BJ (cell line): Measurements from ENCODE around the gene ZNF546. TPM values are rescaled to one million over a fixed set of nuclear protein-coding genes. Genes with fewer than 3 reads are reported as not detected.

ENCODE experiments used
- CTCF ChIA-PET: fragments of 350-600 bp; formaldehyde crosslinking; extraction: SDS; loops from one replicate; lab custom pipeline; 2021; ENCODE audit warnings: antibody characterized with exemption, inconsistent platforms; lab: Yijun Ruan, JAX
- POLR2A ChIA-PET: fragments of 300-600 bp; sonication (Branson Sonifier 250); formaldehyde crosslinking; extraction: SDS; loops from one replicate; lab custom pipeline; 2021; ENCODE audit warnings: antibody characterized with exemption; lab: Charles Lee
- DNase-seq: peaks from one replicate; pipeline ENCODE4 v3.0.0-alpha.2; 2011; ENCODE audit warnings: low read depth
- H3K27me3 ChIP-seq: 2 replicates; pipeline ENCODE4 v1.6.0; 2011; ENCODE audit warnings: low read length; ENCODE audit not compliant: control insufficient read depth, insufficient read depth
- H3K36me3 ChIP-seq: 2 replicates; pipeline ENCODE4 v1.5.1; 2011; ENCODE audit warnings: low read length; ENCODE audit not compliant: control insufficient read depth, insufficient read depth
- H3K4me3 ChIP-seq: 2 replicates; pipeline ENCODE4 v1.5.1; 2011; ENCODE audit warnings: low read depth, mild to moderate bottlenecking, control low read depth, low read length
- CTCF ChIP-seq: IDR thresholded peaks from 2 replicates; pipeline ENCODE4 v1.5.1; 2011; ENCODE audit warnings: low read depth, mild to moderate bottlenecking, control low read depth, inconsistent platforms, low read length, moderate library complexity; ENCODE audit not compliant: insufficient read depth
- polyA plus RNA-seq: library from polyadenylated mRNA; depleted of rRNA; stranded (reverse); fragments of >200 nt; gene quantifications from 2 replicates; pipeline ENCODE4 v1.2.3, GENCODE V29; 2011

The ZNF546 gene
- polyA plus RNA-seq, 1 experiment: 1.4 TPM

- Histone ChIP-seq H3K36me3 (no peaks in the 10 kb centered on the region), H3K4me3 (peak overlapping the region; percentile 71), H3K27me3 (no peaks in the 10 kb centered on the region)
- TF ChIP-seq CTCF: no peak
- ChIA-PET POLR2A (no interaction called here), CTCF (no interaction called here)
- DNase-seq: no peak
Observed at GRCh38 chr19:40055049-40055448, 58.2 kb downstream of the ZNF546 start.

- no peak for TF ChIP-seq CTCF
- POLR2A ChIA-PET: no interaction called here
Observed at GRCh38 chr19:40055832-40056504, 59.1 kb downstream of the ZNF546 start, which contains the start of gene ZNF780B. Gene ZNF780B, minus strand, starts transcription at chr19:40056231. Its CDS starts 5,899 bp downstream, at chr19:40050332.

GRCh38 chr19:40056505-40056904 is 59.6 kb downstream of the ZNF546 start:
- POLR2A ChIA-PET: no interaction called here
- no peak for TF ChIP-seq CTCF

More at GRCh38 chr19:40055832-40056504, 59.1 kb downstream of the ZNF546 start, which contains the start of gene ZNF780B:
- CTCF ChIA-PET: no interaction called here
- Histone ChIP-seq H3K4me3 (peak within 1 kb of the TSS; percentile 71), H3K36me3 (no peaks in the 10 kb centered on the region), H3K27me3 (no peaks in the 10 kb centered on the region)
- peak; percentile 7 for DNase-seq

GRCh38 chr19:40057166-40057565 is 60.3 kb downstream of the ZNF546 start:
- no peaks in the 10 kb centered on the region for H3K36me3 ChIP-seq
- no peak for TF ChIP-seq CTCF
- ChIA-PET POLR2A (interaction anchor here (0.7 kb wide), 1 partner anchor 87 kb away, joined by 4 read pairs; no protein-coding TSS in a partner anchor), CTCF (no interaction called here)
- no peaks in the 10 kb centered on the region for H3K27me3 ChIP-seq
- no peak for DNase-seq
- H3K4me3 ChIP-seq: no peak overlapping the region

More at GRCh38 chr19:40056505-40056904, 59.6 kb downstream of the ZNF546 start:
- peak overlapping the region; percentile 71 for H3K4me3 ChIP-seq
- no peaks in the 10 kb centered on the region for H3K36me3 ChIP-seq
- CTCF ChIA-PET: no interaction called here
- no peaks in the 10 kb centered on the region for H3K27me3 ChIP-seq
- DNase-seq: no peak

- Histone ChIP-seq H3K27me3 (no peaks in the 10 kb centered on the region), H3K4me3 (no peak overlapping the region), H3K36me3 (no peaks in the 10 kb centered on the region)
- no peak for DNase-seq
- CTCF ChIA-PET: no interaction called here
- no peak for TF ChIP-seq CTCF
- POLR2A ChIA-PET: no interaction called here
Observed at GRCh38 chr19:40059624-40060023, 62.8 kb downstream of the ZNF546 start.
